Right lobe of liver (tissue), 6 donors: ENCODE measurements around the gene TP53TG3D. TPM values are rescaled to one million over a fixed set of nuclear protein-coding genes. Genes with fewer than 3 reads are reported as not detected.
A peak's percentile ranks its signal among the peaks of the same experiment; 100 is the strongest.
"Not testable (repeated sequence)": the region's sequence is repeated elsewhere in the genome, so short reads cannot be mapped to it uniquely, and the experiment has no call there.

ENCODE experiments used
- ATAC-seq, 4 donors: fragments of 200-7000 bp; cut with Tn5 transposase; one replicate each; pipeline ENCODE4 v1.9.1; 2020; ENCODE audit warnings: mild to moderate bottlenecking in 4 of 4, moderate library complexity in 4 of 4
- DNase-seq, 3 donors: peaks; one replicate each; pipeline ENCODE4 v3.0.0-alpha.2; 2020
- H3K27ac ChIP-seq, 3 donors: fragments of 200-600 bp; one replicate each; pipeline ENCODE4 v1.8.0; 2022
- H3K27me3 ChIP-seq, 2 donors: fragments of 200-600 bp; one replicate each; pipeline ENCODE4 v1.8.0; 2022
- H3K36me3 ChIP-seq, 4 donors: fragments of 200-600 bp; sonication (generic) in 1 of 4; one replicate each; pipeline versions ENCODE4 v1.5.1 to v1.8.0; 2017 to 2022; ENCODE audit warnings: control low read depth in 1 of 4
- H3K4me1 ChIP-seq, 4 donors: fragments of 200-600 bp; sonication (generic) in 1 of 4; one replicate each; pipeline versions ENCODE4 v1.5.1 to v1.8.0; 2017 to 2022; ENCODE audit warnings: control low read depth in 1 of 4
- H3K4me3 ChIP-seq, 3 donors: fragments of 200-600 bp; one replicate each; pipeline ENCODE4 v1.8.0; 2022
- H3K9me3 ChIP-seq, 4 donors: fragments of 200-600 bp; sonication (generic) in 1 of 4; one replicate each; pipeline versions ENCODE4 v1.5.1 to v1.8.0; 2017 to 2022; ENCODE audit warnings: control low read depth in 1 of 4
- WGBS: methylation state at CpG from one replicate; pipeline ENCODE4 v1.1.6; 2018; ENCODE audit warnings: low coverage, low lambda C conversion rate; ENCODE audit not compliant: insufficient coverage; ENCODE audit errors: missing lambda C conversion rate; 5-methylcytosine and 5-hydroxymethylcytosine counted together
- intact Hi-C, 2 donors: fragments of 100-400 bp; cut with DNase I; formaldehyde crosslinking; loops; one replicate each; pipeline versions ENCODE4 v1.11.2 to v1.14.1; 2022
- long read RNA-seq: library from polyadenylated mRNA; unstranded; transcript quantifications from one replicate; pipeline ENCODE4 v2.0.0, GENCODE V29; 2019
- total RNA-seq, 6 experiments: library from RNA; depleted of rRNA in 2 of 6; stranded (reverse); fragments of >200 nt in 2 of 6; fragmentation: NEBNext Ultra II Directional in 3 of 6; extraction: Animal tissue kit (Norgen Biotek cat#: 25700) in 3 of 6; gene quantifications; one replicate each; pipeline versions ENCODE4 v1.1.0 to v1.2.4, GENCODE V29; 2016 to 2023
- donor health status: DM: no; HTN: yes; CAD: no.
- donor health status: DM: no; HTN: no; CAD: no.
- donor health status: DM: no; HTN: no; CAD: no.
- donor health status: DM: no; HTN: yes; CAD: no.
- donor health status: DM: no; HTN: yes; CAD: no.

TP53TG3D gene
- not detected for total RNA-seq
- long read RNA-seq: 0 reads

GRCh38 chr16:32252986-32253385 lies at the start of gene TP53TG3D:
TP53TG3D (plus strand) TSS chr16:32253286; CDS start chr16:32253354, 68 bp downstream.
- WGBS: 31% methylated on average over 7 of the region's 26 CpGs
- H3K4me1 ChIP-seq, DNase-seq, H3K9me3 ChIP-seq, H3K27me3 ChIP-seq, ATAC-seq, H3K4me3 ChIP-seq, intact Hi-C loops, H3K27ac ChIP-seq, H3K36me3 ChIP-seq: not testable (repeated sequence)

GRCh38 chr16:32253507-32253906 lies 421 bp downstream of the TP53TG3D start:
- H3K9me3 ChIP-seq, intact Hi-C loops, DNase-seq, H3K27ac ChIP-seq, H3K4me1 ChIP-seq, ATAC-seq, H3K27me3 ChIP-seq, H3K4me3 ChIP-seq, H3K36me3 ChIP-seq: not testable (repeated sequence)
- no CpG with 5 or more reads among the region's 20 CpGs for WGBS

GRCh38 chr16:32261526-32261925 lies 8.4 kb downstream of the TP53TG3D start:
- 38% methylated on average over 1 of the region's 5 CpGs for WGBS
- ATAC-seq, H3K4me3 ChIP-seq, H3K4me1 ChIP-seq, H3K27me3 ChIP-seq, intact Hi-C loops, H3K9me3 ChIP-seq, H3K27ac ChIP-seq, H3K36me3 ChIP-seq: not testable (repeated sequence)
- peak in 1 of 3 donors; percentile 22 for DNase-seq

GRCh38 chr16:32263552-32263951 lies 10.5 kb downstream of the TP53TG3D start:
- H3K36me3 ChIP-seq, H3K27me3 ChIP-seq, H3K27ac ChIP-seq, ATAC-seq, H3K4me3 ChIP-seq, H3K4me1 ChIP-seq, intact Hi-C loops, H3K9me3 ChIP-seq: not testable (repeated sequence)
- peak in 1 of 3 donors; percentile 17 for DNase-seq
- WGBS: 88% methylated on average over 2 of the region's 10 CpGs

GRCh38 chr16:32281910-32282309 lies 28.8 kb downstream of the TP53TG3D start:
- H3K9me3 ChIP-seq, H3K4me3 ChIP-seq, H3K4me1 ChIP-seq, ATAC-seq, H3K27ac ChIP-seq, H3K36me3 ChIP-seq, H3K27me3 ChIP-seq, DNase-seq, intact Hi-C loops: not testable (repeated sequence)
- WGBS: 44% methylated on average over 1 of the region's 1 CpG

GRCh38 chr16:32283024-32283423 lies 29.9 kb downstream of the TP53TG3D start:
- intact Hi-C loops, H3K36me3 ChIP-seq, H3K4me3 ChIP-seq, H3K27me3 ChIP-seq, DNase-seq, H3K27ac ChIP-seq, H3K9me3 ChIP-seq, ATAC-seq, H3K4me1 ChIP-seq: not testable (repeated sequence)

- H3K4me1 ChIP-seq, H3K27ac ChIP-seq, DNase-seq, H3K4me3 ChIP-seq, ATAC-seq, H3K27me3 ChIP-seq, intact Hi-C loops, H3K36me3 ChIP-seq, H3K9me3 ChIP-seq: not testable (repeated sequence)
- 72% methylated on average over 5 of the region's 5 CpGs for WGBS
These were observed 30.9 kb downstream of the TP53TG3D start for GRCh38 chr16:32283917-32284495.

- H3K4me3 ChIP-seq, H3K27me3 ChIP-seq, H3K27ac ChIP-seq, H3K36me3 ChIP-seq, H3K9me3 ChIP-seq, H3K4me1 ChIP-seq, ATAC-seq, intact Hi-C loops: not testable (repeated sequence)
- DNase-seq: peak; percentile 26 to 46 (median 41)
- WGBS: 32% methylated on average over 3 of the region's 3 CpGs
These were observed 32.0 kb downstream of the TP53TG3D start for GRCh38 chr16:32284800-32285796.

GRCh38 chr16:32286193-32286592 lies 33.1 kb downstream of the TP53TG3D start:
- WGBS: no CpG with 5 or more reads among the region's 15 CpGs
- intact Hi-C loops: not testable (repeated sequence)

GRCh38 chr16:32287743-32288142 lies 34.7 kb downstream of the TP53TG3D start:
- intact Hi-C loops, H3K4me3 ChIP-seq, H3K27me3 ChIP-seq, H3K27ac ChIP-seq, H3K9me3 ChIP-seq, H3K4me1 ChIP-seq, ATAC-seq, H3K36me3 ChIP-seq: not testable (repeated sequence)
- peak in 1 of 3 donors; percentile 18 for DNase-seq
- WGBS: 67% methylated on average over 4 of the region's 15 CpGs

More at GRCh38 chr16:32286193-32286592, 33.1 kb downstream of the TP53TG3D start:
- not testable (repeated sequence) for H3K4me3 ChIP-seq, H3K9me3 ChIP-seq, DNase-seq, ATAC-seq, H3K27ac ChIP-seq, H3K27me3 ChIP-seq, H3K36me3 ChIP-seq, H3K4me1 ChIP-seq

- whole genome bisulfite sequencing: no CpG with 5 or more reads among the region's 16 CpGs
- ATAC-seq, intact Hi-C loops, H3K27me3 ChIP-seq, H3K4me1 ChIP-seq, H3K9me3 ChIP-seq, H3K36me3 ChIP-seq, H3K27ac ChIP-seq, H3K4me3 ChIP-seq: not testable (repeated sequence)
- DNase-seq: peak in 1 of 3 donors; percentile 16
These were observed 36.1 kb downstream of the TP53TG3D start for GRCh38 chr16:32289197-32289596.
